Measurements from ENCODE around the gene PON1. TPM values are rescaled to one million over a fixed set of nuclear protein-coding genes. Genes with fewer than 3 reads are reported as not detected.

PON1 gene
- total and polyA plus RNA-seq, 2 experiments from 2014 or later = 0.69 to 1.2 TPM

DNA sequence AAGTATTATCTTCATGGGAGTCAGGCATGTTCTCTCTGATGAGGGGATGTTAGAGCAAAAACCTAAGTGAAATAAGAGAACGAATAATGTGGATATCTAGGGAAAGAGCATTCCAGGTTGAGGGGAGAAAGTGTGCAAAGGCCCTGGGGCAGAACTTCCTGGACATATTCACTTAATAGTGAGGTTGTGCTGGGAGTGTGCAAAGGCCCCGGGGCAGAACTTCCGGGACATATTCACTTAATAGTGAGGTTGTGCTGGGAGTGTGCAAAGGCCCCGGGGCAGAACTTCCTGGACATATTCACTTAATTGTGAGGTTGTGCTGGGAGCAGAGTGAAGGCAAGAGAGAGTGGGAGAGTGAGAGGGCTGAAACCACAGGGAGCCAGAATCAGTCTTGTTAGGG is 11.8 kb downstream of the PON1 start (continued):
- TF ChIP-seq, protein P1, sequence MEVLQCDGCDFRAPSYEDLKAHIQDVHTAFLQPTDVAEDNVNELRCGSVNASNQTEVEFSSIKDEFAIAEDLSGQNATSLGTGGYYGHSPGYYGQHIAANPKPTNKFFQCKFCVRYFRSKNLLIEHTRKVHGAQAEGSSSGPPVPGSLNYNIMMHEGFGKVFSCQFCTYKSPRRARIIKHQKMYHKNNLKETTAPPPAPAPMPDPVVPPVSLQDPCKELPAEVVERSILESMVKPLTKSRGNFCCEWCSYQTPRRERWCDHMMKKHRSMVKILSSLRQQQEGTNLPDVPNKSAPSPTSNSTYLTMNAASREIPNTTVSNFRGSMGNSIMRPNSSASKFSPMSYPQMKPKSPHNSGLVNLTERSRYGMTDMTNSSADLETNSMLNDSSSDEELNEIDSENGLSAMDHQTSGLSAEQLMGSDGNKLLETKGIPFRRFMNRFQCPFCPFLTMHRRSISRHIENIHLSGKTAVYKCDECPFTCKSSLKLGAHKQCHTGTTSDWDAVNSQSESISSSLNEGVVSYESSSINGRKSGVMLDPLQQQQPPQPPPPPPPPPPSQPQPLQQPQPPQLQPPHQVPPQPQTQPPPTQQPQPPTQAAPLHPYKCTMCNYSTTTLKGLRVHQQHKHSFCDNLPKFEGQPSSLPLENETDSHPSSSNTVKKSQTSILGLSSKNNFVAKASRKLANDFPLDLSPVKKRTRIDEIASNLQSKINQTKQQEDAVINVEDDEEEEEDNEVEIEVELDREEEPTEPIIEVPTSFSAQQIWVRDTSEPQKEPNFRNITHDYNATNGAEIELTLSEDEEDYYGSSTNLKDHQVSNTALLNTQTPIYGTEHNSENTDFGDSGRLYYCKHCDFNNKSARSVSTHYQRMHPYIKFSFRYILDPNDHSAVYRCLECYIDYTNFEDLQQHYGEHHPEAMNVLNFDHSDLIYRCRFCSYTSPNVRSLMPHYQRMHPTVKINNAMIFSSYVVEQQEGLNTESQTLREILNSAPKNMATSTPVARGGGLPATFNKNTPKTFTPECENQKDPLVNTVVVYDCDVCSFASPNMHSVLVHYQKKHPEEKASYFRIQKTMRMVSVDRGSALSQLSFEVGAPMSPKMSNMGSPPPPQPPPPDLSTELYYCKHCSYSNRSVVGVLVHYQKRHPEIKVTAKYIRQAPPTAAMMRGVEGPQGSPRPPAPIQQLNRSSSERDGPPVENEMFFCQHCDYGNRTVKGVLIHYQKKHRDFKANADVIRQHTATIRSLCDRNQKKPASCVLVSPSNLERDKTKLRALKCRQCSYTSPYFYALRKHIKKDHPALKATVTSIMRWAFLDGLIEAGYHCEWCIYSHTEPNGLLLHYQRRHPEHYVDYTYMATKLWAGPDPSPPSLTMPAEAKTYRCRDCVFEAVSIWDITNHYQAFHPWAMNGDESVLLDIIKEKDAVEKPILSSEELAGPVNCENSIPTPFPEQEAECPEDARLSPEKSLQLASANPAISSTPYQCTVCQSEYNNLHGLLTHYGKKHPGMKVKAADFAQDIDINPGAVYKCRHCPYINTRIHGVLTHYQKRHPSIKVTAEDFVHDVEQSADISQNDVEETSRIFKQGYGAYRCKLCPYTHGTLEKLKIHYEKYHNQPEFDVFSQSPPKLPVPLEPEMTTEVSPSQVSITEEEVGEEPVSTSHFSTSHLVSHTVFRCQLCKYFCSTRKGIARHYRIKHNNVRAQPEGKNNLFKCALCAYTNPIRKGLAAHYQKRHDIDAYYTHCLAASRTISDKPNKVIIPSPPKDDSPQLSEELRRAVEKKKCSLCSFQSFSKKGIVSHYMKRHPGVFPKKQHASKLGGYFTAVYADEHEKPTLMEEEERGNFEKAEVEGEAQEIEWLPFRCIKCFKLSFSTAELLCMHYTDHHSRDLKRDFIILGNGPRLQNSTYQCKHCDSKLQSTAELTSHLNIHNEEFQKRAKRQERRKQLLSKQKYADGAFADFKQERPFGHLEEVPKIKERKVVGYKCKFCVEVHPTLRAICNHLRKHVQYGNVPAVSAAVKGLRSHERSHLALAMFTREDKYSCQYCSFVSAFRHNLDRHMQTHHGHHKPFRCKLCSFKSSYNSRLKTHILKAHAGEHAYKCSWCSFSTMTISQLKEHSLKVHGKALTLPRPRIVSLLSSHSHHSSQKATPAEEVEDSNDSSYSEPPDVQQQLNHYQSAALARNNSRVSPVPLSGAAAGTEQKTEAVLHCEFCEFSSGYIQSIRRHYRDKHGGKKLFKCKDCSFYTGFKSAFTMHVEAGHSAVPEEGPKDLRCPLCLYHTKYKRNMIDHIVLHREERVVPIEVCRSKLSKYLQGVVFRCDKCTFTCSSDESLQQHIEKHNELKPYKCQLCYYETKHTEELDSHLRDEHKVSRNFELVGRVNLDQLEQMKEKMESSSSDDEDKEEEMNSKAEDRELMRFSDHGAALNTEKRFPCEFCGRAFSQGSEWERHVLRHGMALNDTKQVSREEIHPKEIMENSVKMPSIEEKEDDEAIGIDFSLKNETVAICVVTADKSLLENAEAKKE (CRISPR knock-in tag; IDR thresholded peaks at IDR 0.05) = no peak
- TF ChIP-seq, protein P2, sequence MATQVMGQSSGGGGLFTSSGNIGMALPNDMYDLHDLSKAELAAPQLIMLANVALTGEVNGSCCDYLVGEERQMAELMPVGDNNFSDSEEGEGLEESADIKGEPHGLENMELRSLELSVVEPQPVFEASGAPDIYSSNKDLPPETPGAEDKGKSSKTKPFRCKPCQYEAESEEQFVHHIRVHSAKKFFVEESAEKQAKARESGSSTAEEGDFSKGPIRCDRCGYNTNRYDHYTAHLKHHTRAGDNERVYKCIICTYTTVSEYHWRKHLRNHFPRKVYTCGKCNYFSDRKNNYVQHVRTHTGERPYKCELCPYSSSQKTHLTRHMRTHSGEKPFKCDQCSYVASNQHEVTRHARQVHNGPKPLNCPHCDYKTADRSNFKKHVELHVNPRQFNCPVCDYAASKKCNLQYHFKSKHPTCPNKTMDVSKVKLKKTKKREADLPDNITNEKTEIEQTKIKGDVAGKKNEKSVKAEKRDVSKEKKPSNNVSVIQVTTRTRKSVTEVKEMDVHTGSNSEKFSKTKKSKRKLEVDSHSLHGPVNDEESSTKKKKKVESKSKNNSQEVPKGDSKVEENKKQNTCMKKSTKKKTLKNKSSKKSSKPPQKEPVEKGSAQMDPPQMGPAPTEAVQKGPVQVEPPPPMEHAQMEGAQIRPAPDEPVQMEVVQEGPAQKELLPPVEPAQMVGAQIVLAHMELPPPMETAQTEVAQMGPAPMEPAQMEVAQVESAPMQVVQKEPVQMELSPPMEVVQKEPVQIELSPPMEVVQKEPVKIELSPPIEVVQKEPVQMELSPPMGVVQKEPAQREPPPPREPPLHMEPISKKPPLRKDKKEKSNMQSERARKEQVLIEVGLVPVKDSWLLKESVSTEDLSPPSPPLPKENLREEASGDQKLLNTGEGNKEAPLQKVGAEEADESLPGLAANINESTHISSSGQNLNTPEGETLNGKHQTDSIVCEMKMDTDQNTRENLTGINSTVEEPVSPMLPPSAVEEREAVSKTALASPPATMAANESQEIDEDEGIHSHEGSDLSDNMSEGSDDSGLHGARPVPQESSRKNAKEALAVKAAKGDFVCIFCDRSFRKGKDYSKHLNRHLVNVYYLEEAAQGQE (IDR thresholded peaks at IDR 0.05; ENCODE audit: unreplicated experiment) = no peak
- no peak for TF ChIP-seq ZNF331 (CRISPR knock-in tag; IDR thresholded peaks at IDR 0.05; ENCODE audit: low read depth)
- TF ChIP-seq, protein P3, sequence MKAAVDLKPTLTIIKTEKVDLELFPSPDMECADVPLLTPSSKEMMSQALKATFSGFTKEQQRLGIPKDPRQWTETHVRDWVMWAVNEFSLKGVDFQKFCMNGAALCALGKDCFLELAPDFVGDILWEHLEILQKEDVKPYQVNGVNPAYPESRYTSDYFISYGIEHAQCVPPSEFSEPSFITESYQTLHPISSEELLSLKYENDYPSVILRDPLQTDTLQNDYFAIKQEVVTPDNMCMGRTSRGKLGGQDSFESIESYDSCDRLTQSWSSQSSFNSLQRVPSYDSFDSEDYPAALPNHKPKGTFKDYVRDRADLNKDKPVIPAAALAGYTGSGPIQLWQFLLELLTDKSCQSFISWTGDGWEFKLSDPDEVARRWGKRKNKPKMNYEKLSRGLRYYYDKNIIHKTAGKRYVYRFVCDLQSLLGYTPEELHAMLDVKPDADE (IDR thresholded peaks at IDR 0.05) = no peak
- no peak for TF ChIP-seq EZH2phosphoT487 (IDR thresholded peaks at IDR 0.05; ENCODE audit: unreplicated experiment)
- TF ChIP-seq ZNF114 (CRISPR knock-in tag; IDR thresholded peaks at IDR 0.05) = no peak
- no peak for TF ChIP-seq CREB1 (CRISPR knock-in tag; IDR thresholded peaks at IDR 0.05; ENCODE audit: low read depth)
- no peak for TF ChIP-seq JUNB (IDR thresholded peaks at IDR 0.05; ENCODE audit: unreplicated experiment)
